Dendritic cell treated with granulocyte-macrophage colony-stimulating factor and Interleukin-4, amounts not matched to agents 40 ng/mL and 50 ng/mL, for 4 days (primary cell): ENCODE results near the gene GAGE12D.
"Not testable (repeated sequence)": the region's sequence is repeated elsewhere in the genome, so short reads cannot be mapped to it uniquely, and the experiment has no call there.

ENCODE experiments used
- H3K27ac Mint-ChIP-seq: one replicate; pipeline ENCODE4 v1.8.0; 2022; ENCODE audit warnings: mild to moderate bottlenecking, mixed read lengths
- H3K27me3 Mint-ChIP-seq: one replicate; pipeline ENCODE4 v1.8.0; 2022; ENCODE audit warnings: mild to moderate bottlenecking, mixed read lengths
- H3K36me3 Mint-ChIP-seq: one replicate; pipeline ENCODE4 v1.8.0; 2022; ENCODE audit warnings: low read depth, mixed read lengths
- H3K4me1 Mint-ChIP-seq: one replicate; pipeline ENCODE4 v1.8.0; 2022; ENCODE audit warnings: low read depth, mixed read lengths
- H3K4me3 Mint-ChIP-seq: one replicate; pipeline ENCODE4 v1.8.0; 2022; ENCODE audit warnings: mild to moderate bottlenecking, moderate library complexity, mixed read lengths
- H3K9me3 Mint-ChIP-seq: one replicate; pipeline ENCODE4 v1.8.0; 2022; ENCODE audit warnings: mixed read lengths
- intact Hi-C: fragments of 100-400 bp; cut with micrococcal nuclease; formaldehyde crosslinking; loops from one replicate; pipeline ENCODE4 v1.15.0; 2022

Gene GAGE12D, protein sequence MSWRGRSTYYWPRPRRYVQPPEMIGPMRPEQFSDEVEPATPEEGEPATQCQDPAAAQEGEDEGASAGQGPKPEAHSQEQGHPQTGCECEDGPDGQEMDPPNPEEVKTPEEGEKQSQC

DNA sequence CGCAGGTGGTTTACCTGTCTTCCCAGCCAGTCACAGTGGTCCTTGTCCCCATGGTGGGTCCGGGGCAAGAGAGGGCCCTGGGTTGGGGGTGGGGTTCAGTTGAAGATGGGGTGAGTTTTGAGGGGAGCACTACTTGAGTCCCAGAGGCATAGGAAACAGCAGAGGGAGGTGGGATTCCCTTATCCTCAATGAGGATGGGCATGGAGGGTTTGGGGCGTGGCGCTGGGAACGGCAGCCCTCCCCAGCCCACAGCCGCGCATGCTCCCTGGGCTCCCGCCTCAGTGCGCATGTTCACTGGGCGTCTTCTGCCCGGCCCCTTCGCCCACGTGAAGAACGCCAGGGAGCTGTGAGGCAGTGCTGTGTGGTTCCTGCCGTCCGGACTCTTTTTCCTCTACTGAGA lies at the start of gene GAGE12D:
Gene GAGE12D, plus strand, starts transcription at position 301 of the 400 bp plus-strand sequence. CDS start 1,155 bp downstream, outside the sequence.
- H3K27me3 Mint-ChIP-seq, H3K27ac Mint-ChIP-seq, H3K36me3 Mint-ChIP-seq, H3K9me3 Mint-ChIP-seq, H3K4me1 Mint-ChIP-seq, intact Hi-C loops, H3K4me3 Mint-ChIP-seq: not testable (repeated sequence)

DNA sequence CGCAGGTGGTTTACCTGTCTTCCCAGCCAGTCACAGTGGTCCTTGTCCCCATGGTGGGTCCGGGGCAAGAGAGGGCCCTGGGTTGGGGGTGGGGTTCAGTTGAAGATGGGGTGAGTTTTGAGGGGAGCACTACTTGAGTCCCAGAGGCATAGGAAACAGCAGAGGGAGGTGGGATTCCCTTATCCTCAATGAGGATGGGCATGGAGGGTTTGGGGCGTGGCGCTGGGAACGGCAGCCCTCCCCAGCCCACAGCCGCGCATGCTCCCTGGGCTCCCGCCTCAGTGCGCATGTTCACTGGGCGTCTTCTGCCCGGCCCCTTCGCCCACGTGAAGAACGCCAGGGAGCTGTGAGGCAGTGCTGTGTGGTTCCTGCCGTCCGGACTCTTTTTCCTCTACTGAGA lies 9.7 kb upstream of the GAGE12D start, which contains the start of gene GAGE12C:
Gene GAGE12C, plus strand, starts transcription at position 301 of the 400 bp plus-strand sequence. CDS start 1,155 bp downstream, outside the sequence.
- H3K27me3 Mint-ChIP-seq, H3K9me3 Mint-ChIP-seq, H3K4me3 Mint-ChIP-seq, H3K4me1 Mint-ChIP-seq, H3K27ac Mint-ChIP-seq, intact Hi-C loops, H3K36me3 Mint-ChIP-seq: not testable (repeated sequence)

DNA sequence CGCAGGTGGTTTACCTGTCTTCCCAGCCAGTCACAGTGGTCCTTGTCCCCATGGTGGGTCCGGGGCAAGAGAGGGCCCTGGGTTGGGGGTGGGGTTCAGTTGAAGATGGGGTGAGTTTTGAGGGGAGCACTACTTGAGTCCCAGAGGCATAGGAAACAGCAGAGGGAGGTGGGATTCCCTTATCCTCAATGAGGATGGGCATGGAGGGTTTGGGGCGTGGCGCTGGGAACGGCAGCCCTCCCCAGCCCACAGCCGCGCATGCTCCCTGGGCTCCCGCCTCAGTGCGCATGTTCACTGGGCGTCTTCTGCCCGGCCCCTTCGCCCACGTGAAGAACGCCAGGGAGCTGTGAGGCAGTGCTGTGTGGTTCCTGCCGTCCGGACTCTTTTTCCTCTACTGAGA lies 9.5 kb downstream of the GAGE12D start, which contains the start of gene GAGE12E:
Gene GAGE12E, plus strand, starts transcription at position 301 of the 400 bp plus-strand sequence. CDS start 1,155 bp downstream, outside the sequence.
- H3K9me3 Mint-ChIP-seq, H3K27me3 Mint-ChIP-seq, H3K4me3 Mint-ChIP-seq, intact Hi-C loops, H3K27ac Mint-ChIP-seq, H3K4me1 Mint-ChIP-seq, H3K36me3 Mint-ChIP-seq: not testable (repeated sequence)

DNA sequence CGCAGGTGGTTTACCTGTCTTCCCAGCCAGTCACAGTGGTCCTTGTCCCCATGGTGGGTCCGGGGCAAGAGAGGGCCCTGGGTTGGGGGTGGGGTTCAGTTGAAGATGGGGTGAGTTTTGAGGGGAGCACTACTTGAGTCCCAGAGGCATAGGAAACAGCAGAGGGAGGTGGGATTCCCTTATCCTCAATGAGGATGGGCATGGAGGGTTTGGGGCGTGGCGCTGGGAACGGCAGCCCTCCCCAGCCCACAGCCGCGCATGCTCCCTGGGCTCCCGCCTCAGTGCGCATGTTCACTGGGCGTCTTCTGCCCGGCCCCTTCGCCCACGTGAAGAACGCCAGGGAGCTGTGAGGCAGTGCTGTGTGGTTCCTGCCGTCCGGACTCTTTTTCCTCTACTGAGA lies 19.0 kb downstream of the GAGE12D start, which contains the start of gene GAGE12F:
Gene GAGE12F, plus strand, starts transcription at position 301 of the 400 bp plus-strand sequence. CDS start 1,155 bp downstream, outside the sequence.
- H3K36me3 Mint-ChIP-seq, H3K9me3 Mint-ChIP-seq, H3K27ac Mint-ChIP-seq, H3K27me3 Mint-ChIP-seq, H3K4me1 Mint-ChIP-seq, intact Hi-C loops, H3K4me3 Mint-ChIP-seq: not testable (repeated sequence)

DNA sequence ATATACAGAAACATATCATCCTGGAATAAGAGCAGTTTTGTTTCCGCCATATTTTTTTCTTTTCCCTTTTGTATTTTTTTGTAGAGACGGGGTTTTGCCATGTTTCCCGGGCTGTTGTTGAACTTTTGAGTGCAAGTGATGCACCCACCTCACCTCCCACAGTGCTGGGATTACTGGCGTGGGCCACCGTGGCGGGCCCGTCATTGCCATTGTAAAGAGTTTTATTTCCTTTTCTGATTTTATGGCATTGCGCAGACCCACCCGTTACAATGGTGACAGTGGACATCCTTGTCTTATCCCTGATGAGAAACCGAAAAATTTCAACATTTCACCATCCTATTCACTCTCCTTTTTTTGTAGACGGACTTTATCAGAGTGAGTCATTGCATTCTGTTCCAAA lies 27.2 kb downstream of the GAGE12D start:
- H3K36me3 Mint-ChIP-seq, intact Hi-C loops, H3K27ac Mint-ChIP-seq, H3K4me3 Mint-ChIP-seq, H3K27me3 Mint-ChIP-seq, H3K9me3 Mint-ChIP-seq, H3K4me1 Mint-ChIP-seq: not testable (repeated sequence)

DNA sequence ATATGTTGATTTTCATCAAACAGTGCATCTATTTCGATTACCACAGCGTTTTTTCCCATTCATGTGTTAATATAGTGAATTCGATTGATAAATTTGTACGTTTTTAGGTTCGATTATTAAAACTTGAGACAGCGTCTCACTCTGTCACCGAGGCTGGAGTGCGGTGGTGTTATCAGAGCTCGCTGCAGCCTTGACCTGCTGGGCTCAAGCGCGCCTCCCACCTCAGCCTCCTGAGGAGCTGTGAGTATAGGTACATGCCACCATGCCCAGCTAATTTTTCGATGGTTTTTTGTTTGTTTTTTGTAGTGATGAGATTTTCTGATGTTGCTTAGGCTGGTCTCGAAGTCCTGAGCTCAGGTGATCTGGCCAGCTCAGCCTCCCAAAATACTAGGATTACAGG lies 27.6 kb downstream of the GAGE12D start:
- intact Hi-C loops, H3K36me3 Mint-ChIP-seq, H3K27ac Mint-ChIP-seq, H3K4me3 Mint-ChIP-seq, H3K4me1 Mint-ChIP-seq, H3K27me3 Mint-ChIP-seq, H3K9me3 Mint-ChIP-seq: not testable (repeated sequence)

DNA sequence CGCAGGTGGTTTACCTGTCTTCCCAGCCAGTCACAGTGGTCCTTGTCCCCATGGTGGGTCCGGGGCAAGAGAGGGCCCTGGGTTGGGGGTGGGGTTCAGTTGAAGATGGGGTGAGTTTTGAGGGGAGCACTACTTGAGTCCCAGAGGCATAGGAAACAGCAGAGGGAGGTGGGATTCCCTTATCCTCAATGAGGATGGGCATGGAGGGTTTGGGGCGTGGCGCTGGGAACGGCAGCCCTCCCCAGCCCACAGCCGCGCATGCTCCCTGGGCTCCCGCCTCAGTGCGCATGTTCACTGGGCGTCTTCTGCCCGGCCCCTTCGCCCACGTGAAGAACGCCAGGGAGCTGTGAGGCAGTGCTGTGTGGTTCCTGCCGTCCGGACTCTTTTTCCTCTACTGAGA lies 28.6 kb downstream of the GAGE12D start, which contains the start of gene GAGE12G:
Gene GAGE12G, plus strand, starts transcription at position 301 of the 400 bp plus-strand sequence. CDS start 1,155 bp downstream, outside the sequence.
- H3K4me1 Mint-ChIP-seq, H3K36me3 Mint-ChIP-seq, H3K27ac Mint-ChIP-seq, H3K4me3 Mint-ChIP-seq, H3K27me3 Mint-ChIP-seq, H3K9me3 Mint-ChIP-seq, intact Hi-C loops: not testable (repeated sequence)

DNA sequence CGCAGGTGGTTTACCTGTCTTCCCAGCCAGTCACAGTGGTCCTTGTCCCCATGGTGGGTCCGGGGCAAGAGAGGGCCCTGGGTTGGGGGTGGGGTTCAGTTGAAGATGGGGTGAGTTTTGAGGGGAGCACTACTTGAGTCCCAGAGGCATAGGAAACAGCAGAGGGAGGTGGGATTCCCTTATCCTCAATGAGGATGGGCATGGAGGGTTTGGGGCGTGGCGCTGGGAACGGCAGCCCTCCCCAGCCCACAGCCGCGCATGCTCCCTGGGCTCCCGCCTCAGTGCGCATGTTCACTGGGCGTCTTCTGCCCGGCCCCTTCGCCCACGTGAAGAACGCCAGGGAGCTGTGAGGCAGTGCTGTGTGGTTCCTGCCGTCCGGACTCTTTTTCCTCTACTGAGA lies 38.1 kb downstream of the GAGE12D start, which contains the start of gene GAGE12H:
Gene GAGE12H, plus strand, starts transcription at position 301 of the 400 bp plus-strand sequence. CDS start 1,155 bp downstream, outside the sequence.
- H3K9me3 Mint-ChIP-seq, H3K27me3 Mint-ChIP-seq, H3K27ac Mint-ChIP-seq, H3K36me3 Mint-ChIP-seq, H3K4me3 Mint-ChIP-seq, intact Hi-C loops, H3K4me1 Mint-ChIP-seq: not testable (repeated sequence)

DNA sequence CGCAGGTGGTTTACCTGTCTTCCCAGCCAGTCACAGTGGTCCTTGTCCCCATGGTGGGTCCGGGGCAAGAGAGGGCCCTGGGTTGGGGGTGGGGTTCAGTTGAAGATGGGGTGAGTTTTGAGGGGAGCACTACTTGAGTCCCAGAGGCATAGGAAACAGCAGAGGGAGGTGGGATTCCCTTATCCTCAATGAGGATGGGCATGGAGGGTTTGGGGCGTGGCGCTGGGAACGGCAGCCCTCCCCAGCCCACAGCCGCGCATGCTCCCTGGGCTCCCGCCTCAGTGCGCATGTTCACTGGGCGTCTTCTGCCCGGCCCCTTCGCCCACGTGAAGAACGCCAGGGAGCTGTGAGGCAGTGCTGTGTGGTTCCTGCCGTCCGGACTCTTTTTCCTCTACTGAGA lies 47.7 kb downstream of the GAGE12D start, which contains the start of gene GAGE2A:
Gene GAGE2A, plus strand, starts transcription at position 301 of the 400 bp plus-strand sequence. CDS start 1,155 bp downstream, outside the sequence.
- H3K36me3 Mint-ChIP-seq, H3K27ac Mint-ChIP-seq, H3K4me1 Mint-ChIP-seq, intact Hi-C loops, H3K9me3 Mint-ChIP-seq, H3K27me3 Mint-ChIP-seq, H3K4me3 Mint-ChIP-seq: not testable (repeated sequence)

DNA sequence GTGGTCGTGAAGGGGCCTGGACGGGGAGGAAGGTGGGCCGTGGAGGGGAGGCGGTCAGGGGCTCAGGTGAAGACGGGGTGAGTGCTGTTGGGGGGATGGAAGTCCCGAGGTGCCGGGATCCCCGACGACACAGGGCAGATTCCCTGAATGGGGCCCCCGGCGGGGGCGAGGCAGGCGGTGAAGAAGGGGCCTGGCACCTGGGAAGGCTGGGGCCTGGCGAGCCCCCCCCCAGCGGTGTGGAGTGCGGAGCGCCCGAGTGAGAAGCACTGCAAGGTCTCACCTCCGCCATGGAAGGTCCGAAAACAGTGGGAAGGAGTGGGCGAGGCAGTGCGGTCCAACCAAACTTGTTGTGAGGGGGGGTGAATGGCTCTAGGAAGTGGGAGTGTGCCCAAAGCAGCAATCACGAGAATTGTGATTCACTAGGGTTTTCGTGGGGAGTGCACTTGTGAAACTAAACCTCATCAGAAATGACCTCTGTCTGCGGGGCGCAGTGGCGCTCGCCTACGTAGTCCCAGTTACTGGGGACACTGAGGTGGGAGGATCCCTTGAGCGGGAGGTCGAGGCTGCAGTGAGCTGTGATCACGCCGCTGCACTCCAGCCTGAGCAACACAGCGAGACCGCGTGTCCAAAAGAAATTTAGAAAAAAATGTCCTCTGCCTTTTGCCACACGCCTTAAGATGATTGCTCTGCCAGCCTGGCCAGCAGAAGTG lies 48.4 kb downstream of the GAGE12D start:
- H3K36me3 Mint-ChIP-seq, H3K9me3 Mint-ChIP-seq, H3K27ac Mint-ChIP-seq, intact Hi-C loops, H3K4me1 Mint-ChIP-seq, H3K27me3 Mint-ChIP-seq, H3K4me3 Mint-ChIP-seq: not testable (repeated sequence)

DNA sequence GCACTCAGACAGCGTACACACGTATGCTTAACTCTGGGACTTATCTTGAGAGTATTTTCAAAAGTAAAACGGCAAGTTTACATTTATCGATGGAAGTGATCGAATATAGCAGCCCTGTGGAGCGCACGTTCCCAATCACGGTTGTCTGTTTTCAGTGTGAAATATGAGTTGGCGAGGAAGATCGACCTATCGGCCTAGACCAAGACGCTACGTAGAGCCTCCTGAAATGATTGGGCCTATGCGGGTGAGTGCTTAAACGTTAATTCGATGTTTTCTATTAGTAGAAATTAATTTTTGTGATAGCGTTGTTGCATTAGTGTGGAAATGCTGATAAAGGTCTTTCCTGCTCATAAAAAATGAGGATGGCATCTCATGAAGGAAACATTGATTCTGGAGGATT lies 49.0 kb downstream of the GAGE12D start:
- H3K4me3 Mint-ChIP-seq, intact Hi-C loops, H3K27ac Mint-ChIP-seq, H3K36me3 Mint-ChIP-seq, H3K27me3 Mint-ChIP-seq, H3K9me3 Mint-ChIP-seq, H3K4me1 Mint-ChIP-seq: not testable (repeated sequence)
